Activated T-cell treated with anti-CD3 and anti-CD28 coated beads for 4 hours (primary cell): ENCODE results near the gene EFTUD2.

Experiments
- DNase-seq: peaks from one replicate; pipeline ENCODE4 v3.0.0-alpha.2; 2020

Gene EFTUD2

DNA sequence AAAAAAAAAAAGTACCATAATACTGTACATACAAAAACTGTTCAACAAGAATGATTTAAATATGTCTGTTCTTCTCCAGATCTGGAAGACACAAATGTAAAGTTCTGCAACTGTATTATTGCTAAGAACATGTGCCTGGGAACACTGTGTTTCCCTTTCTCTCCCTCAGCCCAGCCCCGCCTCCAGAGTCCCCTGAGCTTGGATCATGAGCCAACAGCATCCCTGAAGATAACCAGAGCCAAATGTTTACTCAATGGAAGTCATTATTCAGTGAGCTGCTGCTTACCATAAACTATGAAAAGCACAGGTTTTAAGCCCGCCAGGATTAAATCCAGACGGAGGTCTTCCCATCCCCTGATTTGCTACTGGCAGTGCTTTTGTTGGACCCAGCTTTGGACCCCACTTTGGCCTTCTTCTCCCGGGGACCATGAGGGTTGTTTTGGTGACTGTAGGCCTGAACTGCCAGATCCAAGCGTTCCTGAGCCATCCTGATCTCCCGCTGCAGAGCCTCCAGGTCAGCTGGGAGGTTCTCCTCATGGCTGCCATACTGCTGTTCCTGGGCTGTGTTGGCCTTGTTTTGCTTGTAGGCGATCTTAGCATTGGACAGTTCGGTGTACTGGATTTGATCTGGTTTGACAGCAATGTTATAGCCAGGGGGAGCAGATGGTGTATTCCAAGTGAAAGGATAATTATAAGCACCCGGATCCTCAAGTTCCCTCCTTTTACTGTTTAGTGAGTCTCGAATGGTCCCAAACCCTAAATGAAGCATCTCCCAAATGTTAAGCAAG lies 94.7 kb downstream of the EFTUD2 start:
- DNase-seq: no peak

- no peak for DNase-seq
Observed at GRCh38 chr17:44801880-44802279, 97.4 kb downstream of the EFTUD2 start.
